ENCODE measurements around the gene PRSS50. TPM values are rescaled to one million over a fixed set of nuclear protein-coding genes. Genes with fewer than 3 reads are reported as not detected.

The PRSS50 gene
- total and polyA plus RNA-seq, 8 donors, result under 0.01 to 0.10 TPM; not detected in 6

GRCh38 chr3:46713050-46713897 lies 4.4 kb downstream of the PRSS50 start:
- TF ChIP-seq POLR2A (IDR thresholded peaks at IDR 0.05) (no peak), POLR2AphosphoS5 (IDR thresholded peaks at IDR 0.05) (no peak), CTCF (IDR thresholded peaks at IDR 0.05) (no peak), EP300 (IDR thresholded peaks at IDR 0.05) (no peak)
- H3K27me3 ChIP-seq, result peaks cover 0 to 15% (median 14%) of the 10 kb centered on the region in 3 donors
- intact Hi-C loops (cut with DNase I; ENCODE audit: low total_unique reads), result no loop called here
- H3K4me3 ChIP-seq, result no peak overlapping the region
- H3K9me3 ChIP-seq, result no peaks in the 10 kb centered on the region
- H3K27ac ChIP-seq, result no peak overlapping the region
- H3K36me3 ChIP-seq, result no peaks in the 10 kb centered on the region
- 76 to 83% (median 81%) methylated on average over 14 of the region's 14 CpGs for WGBS, 5 donors
- no peak for DNase-seq
- peaks cover 0 to 6% (median 0%) of the 10 kb centered on the region in 4 donors for H3K4me1 ChIP-seq

GRCh38 chr3:46712191-46713049 lies 5.2 kb downstream of the PRSS50 start:
- peaks cover 0 to 7% (median 7%) of the 10 kb centered on the region in 3 donors for H3K27me3 ChIP-seq
- WGBS, 5 donors, result 82 to 86% (median 84%) methylated on average over 11 to 13 of the region's 13 CpGs
- intact Hi-C loops (cut with DNase I; ENCODE audit: low total_unique reads), result no loop called here
- no peaks in the 10 kb centered on the region for H3K36me3 ChIP-seq
- no peak overlapping the region for H3K4me3 ChIP-seq
- no peak for TF ChIP-seq EP300 (IDR thresholded peaks at IDR 0.05)
- TF ChIP-seq POLR2AphosphoS5 (IDR thresholded peaks at IDR 0.05), result no peak
- no peak for TF ChIP-seq CTCF (IDR thresholded peaks at IDR 0.05)
- no peak for TF ChIP-seq POLR2A (IDR thresholded peaks at IDR 0.05)
- H3K27ac ChIP-seq, result no peak overlapping the region
- DNase-seq, result no peak
- H3K4me1 ChIP-seq, result no peaks in the 10 kb centered on the region
- no peaks in the 10 kb centered on the region for H3K9me3 ChIP-seq

- Histone ChIP-seq H3K36me3 (no peaks in the 10 kb centered on the region), H3K27ac (no peak overlapping the region), H3K4me3 (no peak overlapping the region), H3K27me3 (peaks cover 0 to under 1% (median under 1%) of the 10 kb centered on the region in 3 donors), H3K4me1 (no peaks in the 10 kb centered on the region), H3K9me3 (no peaks in the 10 kb centered on the region)
- TF ChIP-seq EP300 (IDR thresholded peaks at IDR 0.05) (no peak), POLR2AphosphoS5 (IDR thresholded peaks at IDR 0.05) (no peak), CTCF (IDR thresholded peaks at IDR 0.05) (no peak)
- 79 to 92% (median 86%) methylated on average over 7 of the region's 7 CpGs for WGBS, 5 donors
- intact Hi-C loops (cut with DNase I; ENCODE audit: low total_unique reads), result no loop called here
- DNase-seq, result no peak
Measured at GRCh38 chr3:46711760-46712159, 5.9 kb downstream of the PRSS50 start.

- Histone ChIP-seq H3K36me3 (no peaks in the 10 kb centered on the region), H3K27ac (no peak overlapping the region), H3K9me3 (no peaks in the 10 kb centered on the region), H3K4me3 (no peak overlapping the region), H3K4me1 (no peaks in the 10 kb centered on the region), H3K27me3 (no peaks in the 10 kb centered on the region)
- intact Hi-C loops (cut with DNase I; ENCODE audit: low total_unique reads), result no loop called here
- DNase-seq, result no peak
- WGBS, 5 donors, result 87 to 100% (median 94%) methylated on average over 2 of the region's 2 CpGs
- no peak for TF ChIP-seq POLR2A (IDR thresholded peaks at IDR 0.05)
- TF ChIP-seq CTCF (IDR thresholded peaks at IDR 0.05), result no peak
- TF ChIP-seq POLR2AphosphoS5 (IDR thresholded peaks at IDR 0.05), result no peak
- no peak for TF ChIP-seq EP300 (IDR thresholded peaks at IDR 0.05)
Measured at GRCh38 chr3:46711305-46711704, 6.4 kb downstream of the PRSS50 start.
